Measurements from ENCODE around the gene KLC3. TPM values are rescaled to one million over a fixed set of nuclear protein-coding genes. Genes with fewer than 3 reads are reported as not detected.

KLC3 gene
- total and polyA plus RNA-seq, 2 of the 8 experiments (the other 6 are each of a cell fraction or from before 2014, with no cell fraction given), result 1.3 to 2.8 TPM

DNA sequence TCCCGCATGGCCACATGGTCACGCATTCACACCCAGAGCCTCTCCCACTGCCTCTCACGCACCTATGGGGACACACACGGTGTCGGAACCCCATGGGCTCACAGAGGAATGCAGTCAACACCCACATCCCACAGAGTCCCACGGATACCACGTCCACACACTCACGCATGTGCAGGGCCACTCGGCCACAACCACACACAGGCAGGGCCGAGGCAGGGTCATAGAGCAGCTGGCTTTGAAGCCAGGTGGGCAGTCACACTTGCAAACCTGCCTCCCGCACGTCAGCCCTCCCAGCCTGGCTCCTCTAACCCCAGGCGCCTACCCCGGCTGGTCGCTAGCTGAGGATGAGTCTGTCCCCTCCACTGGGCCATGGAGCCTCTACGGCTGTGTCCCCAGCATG, 21.7 kb downstream of the KLC3 start:
- H3K4me3 ChIP-seq (ENCODE audit: extremely low read depth in 1 of 4, insufficient read depth in 2 of 4, low read depth in 3 of 4, low read length in 4 of 4), result no peak overlapping the region
- peaks cover 4% of the 10 kb centered on the region for H3K79me1 ChIP-seq (ENCODE audit: low read depth, low read length)
- no peak overlapping the region for H2AFZ ChIP-seq (ENCODE audit: low read length)
- no peaks in the 10 kb centered on the region for H3K79me2 ChIP-seq (ENCODE audit: control insufficient read depth in 1 of 2, insufficient read depth in 2 of 2, low read length in 2 of 2)
- H2BK12ac ChIP-seq (ENCODE audit: low read depth, low read length), result no peak overlapping the region
- H2BK5ac ChIP-seq (ENCODE audit: low read depth, low read length), result no peak overlapping the region
- H3K14ac ChIP-seq (ENCODE audit: insufficient read length), result no peak overlapping the region
- no peak overlapping the region for H4K91ac ChIP-seq (replicated peaks; ENCODE audit: insufficient read length, low read length)
- CTCF ChIA-PET (ENCODE audit: partially characterized antibody), result no interaction called here
- peak overlapping the region; percentile 68; the same call in 1 of the 2 replicates for H4K8ac ChIP-seq (ENCODE audit: extremely low read depth, insufficient read depth, low read length)
- H3K4ac ChIP-seq (replicated peaks; ENCODE audit: insufficient read length, low read depth, low read length), result no peak overlapping the region
- 94% methylated on average over 16 of the region's 16 CpGs; no CpG with 5 or more reads in 1 of the 2 experiments for WGBS, 2 experiments (ENCODE audit: extremely low coverage in 1 of 2, insufficient coverage in 1 of 2, insufficient read length in 1 of 2, insufficient replicate concordance in 2 of 2, low coverage in 1 of 2, low lambda C conversion rate in 2 of 2, missing lambda C conversion rate in 1 of 2)
- H4K20me1 ChIP-seq (replicated peaks in 1 of 2; ENCODE audit: control insufficient read depth in 1 of 2, insufficient read depth in 2 of 2, low read length in 2 of 2), result peaks cover 0 to 22% of the 10 kb centered on the region in 2 experiments
- H3K27ac ChIP-seq (ENCODE audit: low read depth, low read length), result no peak overlapping the region
- no peak for DNase-seq (ENCODE audit: low read depth in 1 of 2, low spot score in 2 of 2)
- H2BK15ac ChIP-seq (ENCODE audit: low read length), result no peak overlapping the region
- no peak for FAIRE-seq
- H3K27me3 ChIP-seq (replicated peaks in 1 of 4; ENCODE audit: control insufficient read depth in 3 of 4, extremely low read depth in 1 of 4, insufficient read depth in 3 of 4, low read length in 3 of 4), result no peaks in the 10 kb centered on the region
- no peak overlapping the region for H2AK5ac ChIP-seq (ENCODE audit: low read depth, low read length)
- H3K9ac ChIP-seq (replicated peaks in 1 of 4; ENCODE audit: extremely low read depth in 1 of 4, low read depth in 3 of 4, low read length in 3 of 4), result no peak overlapping the region
- no peaks in the 10 kb centered on the region for H3K4me1 ChIP-seq (replicated peaks in 1 of 4; ENCODE audit: control insufficient read depth in 3 of 4, insufficient read depth in 4 of 4, low read length in 3 of 4)
- no peak overlapping the region for H4K5ac ChIP-seq (ENCODE audit: insufficient read length, low read depth, low read length)
- peaks cover 20 to 63% (median 39%) of the 10 kb centered on the region in 4 experiments for H3K36me3 ChIP-seq (ENCODE audit: control insufficient read depth in 2 of 4, insufficient read depth in 4 of 4, low read length in 3 of 4)
- H3K18ac ChIP-seq (ENCODE audit: extremely low read depth, low read length), result no peak overlapping the region
- H3K4me2 ChIP-seq (ENCODE audit: insufficient read depth in 1 of 2, low read depth in 2 of 2, low read length in 2 of 2), result no peak overlapping the region
- H3K23ac ChIP-seq (ENCODE audit: insufficient read length), result no peak overlapping the region
- H3K23me2 ChIP-seq (ENCODE audit: low read depth, low read length), result no peaks in the 10 kb centered on the region
- H2BK120ac ChIP-seq (replicated peaks; ENCODE audit: low read depth, low read length), result no peak overlapping the region
- H3K9me3 ChIP-seq (ENCODE audit: insufficient read depth in 2 of 2, low read depth in 1 of 2, low read length in 1 of 2), result no peaks in the 10 kb centered on the region
- POLR2A ChIA-PET (ENCODE audit: partially characterized antibody), result interaction anchor here (1.0 to 4.9 kb wide), 8 partner anchors 8 to 283 kb away, joined by 3 to 25 read pairs (median 4); no protein-coding TSS in a partner anchor
- H3K56ac ChIP-seq (replicated peaks; ENCODE audit: insufficient read length, low read depth, low read length), result no peak overlapping the region
- H2BK20ac ChIP-seq (ENCODE audit: low read length), result 0 out of 2 replicates have a peak overlapping the region, but pooled peaks have one; percentile 32
- TF ChIP-seq MAFK (IDR thresholded peaks at IDR 0.05; ENCODE audit: low read depth, low read length), result no peak
- no peak for TF ChIP-seq CEBPB (IDR thresholded peaks at IDR 0.05; ENCODE audit: low read depth, low read length)
- TF ChIP-seq BACH1 (IDR thresholded peaks at IDR 0.05; ENCODE audit: low read length), result no peak
- TF ChIP-seq SUZ12 (IDR thresholded peaks at IDR 0.05; ENCODE audit: low read length), result no peak
- no peak for TF ChIP-seq HDAC6 (IDR thresholded peaks at IDR 0.05; ENCODE audit: low read depth, low read length)
- TF ChIP-seq CTCF (IDR thresholded peaks at IDR 0.05; ENCODE audit: control extremely low read depth in 1 of 3, insufficient read depth in 1 of 3, low read depth in 1 of 3, low read length in 3 of 3), result no peak
- TF ChIP-seq, protein P1, sequence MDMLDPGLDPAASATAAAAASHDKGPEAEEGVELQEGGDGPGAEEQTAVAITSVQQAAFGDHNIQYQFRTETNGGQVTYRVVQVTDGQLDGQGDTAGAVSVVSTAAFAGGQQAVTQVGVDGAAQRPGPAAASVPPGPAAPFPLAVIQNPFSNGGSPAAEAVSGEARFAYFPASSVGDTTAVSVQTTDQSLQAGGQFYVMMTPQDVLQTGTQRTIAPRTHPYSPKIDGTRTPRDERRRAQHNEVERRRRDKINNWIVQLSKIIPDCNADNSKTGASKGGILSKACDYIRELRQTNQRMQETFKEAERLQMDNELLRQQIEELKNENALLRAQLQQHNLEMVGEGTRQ (IDR thresholded peaks at IDR 0.05; ENCODE audit: low read length), result no peak
- no peak for TF ChIP-seq GTF2F1 (IDR thresholded peaks at IDR 0.05; ENCODE audit: borderline replicate concordance, low read depth, low read length)
- no peak for TF ChIP-seq EP300 (IDR thresholded peaks at IDR 0.05; ENCODE audit: borderline replicate concordance in 1 of 2, low read depth in 2 of 2, low read length in 2 of 2)
- no peak for TF ChIP-seq MAX (IDR thresholded peaks at IDR 0.05)

All from H1 (cell line).